K562 (cell line): ENCODE results near the gene RAI1. TPM values are rescaled to one million over a fixed set of nuclear protein-coding genes. Genes with fewer than 3 reads are reported as not detected.

Experiments
- CBX1 ChIP-seq: sonication (generic); IDR thresholded peaks from 2 replicates; pipeline ENCODE4 v1.6.1; 2016; ENCODE audit warnings: antibody characterized with exemption, low read depth, mild to moderate bottlenecking
- DMBX1 ChIP-seq: fragments of 250-450 bp; sonication (Bioruptor Pico); IDR thresholded peaks from 2 replicates; pipeline ENCODE4 v1.8.0; 2022; ENCODE audit warnings: inconsistent platforms, mild to moderate bottlenecking, moderate library complexity, borderline replicate concordance
- E2F6 ChIP-seq, 2 experiments: IDR thresholded peaks; 2 replicates each; pipeline ENCODE4 v1.6.1; 2011; ENCODE audit warnings: borderline replicate concordance in 1 of 2, control low read depth in 1 of 2, low read depth in 1 of 2, low read length in 1 of 2, mild to moderate bottlenecking in 1 of 2, mixed read lengths in 1 of 2, moderate library complexity in 1 of 2; ENCODE audit not compliant: insufficient read depth in 1 of 2, insufficient read length in 1 of 2, poor library complexity in 1 of 2, severe bottlenecking in 1 of 2; ENCODE audit errors: extremely low read depth in 1 of 2
- KDM2B ChIP-seq: fragments of 250-450 bp; sonication (Bioruptor Pico); IDR thresholded peaks from 2 replicates; pipeline ENCODE4 v1.8.0; 2021; ENCODE audit warnings: mild to moderate bottlenecking, moderate library complexity
- MIER1 ChIP-seq: fragments of 450-650 bp; IDR thresholded peaks from 2 replicates; pipeline ENCODE4 v1.6.1; 2016; ENCODE audit warnings: antibody characterized with exemption, mild to moderate bottlenecking, low read depth
- NCOA6 ChIP-seq: fragments of 450-650 bp; IDR thresholded peaks from 2 replicates; pipeline ENCODE4 v1.6.1; 2017; ENCODE audit warnings: mild to moderate bottlenecking
- PPARD ChIP-seq: fragments of 250-450 bp; sonication (Bioruptor Pico); IDR thresholded peaks from 2 replicates; pipeline ENCODE4 v1.8.0; 2022; ENCODE audit warnings: inconsistent platforms, mild to moderate bottlenecking, moderate library complexity
- RAD51 ChIP-seq: fragments of 450-650 bp; IDR thresholded peaks from 2 replicates; pipeline ENCODE4 v1.7.1; 2016; ENCODE audit warnings: low read depth, mild to moderate bottlenecking, borderline replicate concordance
- ZNF436 ChIP-seq: fragments of 250-450, 450-650 bp; sonication (Bioruptor Pico); formaldehyde crosslinking; IDR thresholded peaks from 2 replicates; pipeline ENCODE4 v1.7.0; 2020; ENCODE audit warnings: mild to moderate bottlenecking
- polyA plus RNA-seq, 8 experiments: library from polyadenylated mRNA; depleted of rRNA in 4 of 8; stranded (reverse) in 5 of 8; unstranded in 3 of 8; fragments of >200 nt; fragmentation: Nextera tagmentation in 2 of 8; fragmentation: Illumina TruSeq in 1 of 8; extraction: Ambion mirVana in 2 of 8; extraction: Trizol in 1 of 8; gene quantifications; 2 replicates each; pipeline versions ENCODE4 v1.2.1 to v1.2.3, GENCODE V29; 2011 to 2014; ENCODE audit warnings: inconsistent platforms in 1 of 8, missing spikeins in 1 of 8
- total RNA-seq, 7 experiments: library from RNA; depleted of rRNA in 6 of 7; stranded (reverse); fragments of >200 nt in 6 of 7; fragmentation: Illumina TruSeq in 2 of 7; extraction: Trizol in 2 of 7; gene quantifications; 2 replicates each; pipeline versions ENCODE4 v1.2.1 to v1.2.3, GENCODE V29; 2011 to 2021; ENCODE audit warnings: low replicate concordance in 1 of 7
- TF ChIP-seq, protein P1 (sequence below): fragments of 450-650 bp; IDR thresholded peaks from 2 replicates; pipeline ENCODE4 v1.6.1; 2016; ENCODE audit warnings: mild to moderate bottlenecking, moderate library complexity
- TF ChIP-seq, protein P2 (sequence below): fragments of 450-650 bp; formaldehyde crosslinking; IDR thresholded peaks from 2 replicates; pipeline ENCODE4 v1.4.0; 2020; ENCODE audit warnings: mild to moderate bottlenecking, moderate library complexity

Gene RAI1
- total and polyA plus RNA-seq, 9 of the 15 experiments (the other 6 are each of a cell fraction or from before 2014, with no cell fraction given) = 0.68 to 19.9 (median 5.5) TPM

DNA sequence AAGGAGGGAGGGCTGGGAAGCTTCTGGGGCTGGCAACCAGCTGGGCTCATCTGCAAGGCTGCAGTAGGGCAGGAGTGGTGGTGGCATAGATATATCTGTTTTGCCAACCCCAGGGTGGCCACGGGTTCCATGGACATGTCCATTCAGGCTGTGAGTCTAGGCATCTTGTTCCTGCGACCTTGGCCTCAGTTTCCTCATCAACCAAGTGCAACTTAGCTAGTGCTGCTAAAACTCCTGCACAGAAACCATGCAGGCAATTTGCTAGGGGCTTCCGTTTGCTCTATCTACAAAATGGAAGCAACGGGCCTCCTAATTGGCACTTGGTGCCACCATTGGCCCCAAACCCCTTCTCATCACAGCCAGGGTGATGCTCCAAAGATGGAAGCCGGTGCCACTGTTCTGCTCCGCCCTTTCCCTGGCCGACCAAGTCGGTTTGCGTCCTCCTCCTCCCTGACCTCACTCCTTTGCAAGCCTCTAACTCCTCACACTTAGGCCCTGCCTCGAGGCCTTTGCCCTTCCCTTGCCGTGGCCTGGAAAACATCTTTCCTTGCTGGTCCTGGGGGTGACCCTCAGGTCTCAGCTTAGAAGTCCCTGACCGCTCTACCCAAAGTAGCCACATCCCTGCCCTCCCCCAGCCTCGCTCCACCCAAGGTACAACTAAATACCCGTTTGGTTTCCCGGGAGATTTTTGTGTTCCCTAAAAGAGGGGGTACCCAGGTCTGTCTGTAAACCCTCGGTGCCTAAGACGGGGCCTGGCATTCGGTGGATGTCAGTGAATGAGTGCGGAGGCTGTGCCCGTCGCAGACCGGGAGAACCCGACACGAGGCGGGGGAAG is 154.4 kb downstream of the RAI1 start (continued):
- TF ChIP-seq, protein P1, sequence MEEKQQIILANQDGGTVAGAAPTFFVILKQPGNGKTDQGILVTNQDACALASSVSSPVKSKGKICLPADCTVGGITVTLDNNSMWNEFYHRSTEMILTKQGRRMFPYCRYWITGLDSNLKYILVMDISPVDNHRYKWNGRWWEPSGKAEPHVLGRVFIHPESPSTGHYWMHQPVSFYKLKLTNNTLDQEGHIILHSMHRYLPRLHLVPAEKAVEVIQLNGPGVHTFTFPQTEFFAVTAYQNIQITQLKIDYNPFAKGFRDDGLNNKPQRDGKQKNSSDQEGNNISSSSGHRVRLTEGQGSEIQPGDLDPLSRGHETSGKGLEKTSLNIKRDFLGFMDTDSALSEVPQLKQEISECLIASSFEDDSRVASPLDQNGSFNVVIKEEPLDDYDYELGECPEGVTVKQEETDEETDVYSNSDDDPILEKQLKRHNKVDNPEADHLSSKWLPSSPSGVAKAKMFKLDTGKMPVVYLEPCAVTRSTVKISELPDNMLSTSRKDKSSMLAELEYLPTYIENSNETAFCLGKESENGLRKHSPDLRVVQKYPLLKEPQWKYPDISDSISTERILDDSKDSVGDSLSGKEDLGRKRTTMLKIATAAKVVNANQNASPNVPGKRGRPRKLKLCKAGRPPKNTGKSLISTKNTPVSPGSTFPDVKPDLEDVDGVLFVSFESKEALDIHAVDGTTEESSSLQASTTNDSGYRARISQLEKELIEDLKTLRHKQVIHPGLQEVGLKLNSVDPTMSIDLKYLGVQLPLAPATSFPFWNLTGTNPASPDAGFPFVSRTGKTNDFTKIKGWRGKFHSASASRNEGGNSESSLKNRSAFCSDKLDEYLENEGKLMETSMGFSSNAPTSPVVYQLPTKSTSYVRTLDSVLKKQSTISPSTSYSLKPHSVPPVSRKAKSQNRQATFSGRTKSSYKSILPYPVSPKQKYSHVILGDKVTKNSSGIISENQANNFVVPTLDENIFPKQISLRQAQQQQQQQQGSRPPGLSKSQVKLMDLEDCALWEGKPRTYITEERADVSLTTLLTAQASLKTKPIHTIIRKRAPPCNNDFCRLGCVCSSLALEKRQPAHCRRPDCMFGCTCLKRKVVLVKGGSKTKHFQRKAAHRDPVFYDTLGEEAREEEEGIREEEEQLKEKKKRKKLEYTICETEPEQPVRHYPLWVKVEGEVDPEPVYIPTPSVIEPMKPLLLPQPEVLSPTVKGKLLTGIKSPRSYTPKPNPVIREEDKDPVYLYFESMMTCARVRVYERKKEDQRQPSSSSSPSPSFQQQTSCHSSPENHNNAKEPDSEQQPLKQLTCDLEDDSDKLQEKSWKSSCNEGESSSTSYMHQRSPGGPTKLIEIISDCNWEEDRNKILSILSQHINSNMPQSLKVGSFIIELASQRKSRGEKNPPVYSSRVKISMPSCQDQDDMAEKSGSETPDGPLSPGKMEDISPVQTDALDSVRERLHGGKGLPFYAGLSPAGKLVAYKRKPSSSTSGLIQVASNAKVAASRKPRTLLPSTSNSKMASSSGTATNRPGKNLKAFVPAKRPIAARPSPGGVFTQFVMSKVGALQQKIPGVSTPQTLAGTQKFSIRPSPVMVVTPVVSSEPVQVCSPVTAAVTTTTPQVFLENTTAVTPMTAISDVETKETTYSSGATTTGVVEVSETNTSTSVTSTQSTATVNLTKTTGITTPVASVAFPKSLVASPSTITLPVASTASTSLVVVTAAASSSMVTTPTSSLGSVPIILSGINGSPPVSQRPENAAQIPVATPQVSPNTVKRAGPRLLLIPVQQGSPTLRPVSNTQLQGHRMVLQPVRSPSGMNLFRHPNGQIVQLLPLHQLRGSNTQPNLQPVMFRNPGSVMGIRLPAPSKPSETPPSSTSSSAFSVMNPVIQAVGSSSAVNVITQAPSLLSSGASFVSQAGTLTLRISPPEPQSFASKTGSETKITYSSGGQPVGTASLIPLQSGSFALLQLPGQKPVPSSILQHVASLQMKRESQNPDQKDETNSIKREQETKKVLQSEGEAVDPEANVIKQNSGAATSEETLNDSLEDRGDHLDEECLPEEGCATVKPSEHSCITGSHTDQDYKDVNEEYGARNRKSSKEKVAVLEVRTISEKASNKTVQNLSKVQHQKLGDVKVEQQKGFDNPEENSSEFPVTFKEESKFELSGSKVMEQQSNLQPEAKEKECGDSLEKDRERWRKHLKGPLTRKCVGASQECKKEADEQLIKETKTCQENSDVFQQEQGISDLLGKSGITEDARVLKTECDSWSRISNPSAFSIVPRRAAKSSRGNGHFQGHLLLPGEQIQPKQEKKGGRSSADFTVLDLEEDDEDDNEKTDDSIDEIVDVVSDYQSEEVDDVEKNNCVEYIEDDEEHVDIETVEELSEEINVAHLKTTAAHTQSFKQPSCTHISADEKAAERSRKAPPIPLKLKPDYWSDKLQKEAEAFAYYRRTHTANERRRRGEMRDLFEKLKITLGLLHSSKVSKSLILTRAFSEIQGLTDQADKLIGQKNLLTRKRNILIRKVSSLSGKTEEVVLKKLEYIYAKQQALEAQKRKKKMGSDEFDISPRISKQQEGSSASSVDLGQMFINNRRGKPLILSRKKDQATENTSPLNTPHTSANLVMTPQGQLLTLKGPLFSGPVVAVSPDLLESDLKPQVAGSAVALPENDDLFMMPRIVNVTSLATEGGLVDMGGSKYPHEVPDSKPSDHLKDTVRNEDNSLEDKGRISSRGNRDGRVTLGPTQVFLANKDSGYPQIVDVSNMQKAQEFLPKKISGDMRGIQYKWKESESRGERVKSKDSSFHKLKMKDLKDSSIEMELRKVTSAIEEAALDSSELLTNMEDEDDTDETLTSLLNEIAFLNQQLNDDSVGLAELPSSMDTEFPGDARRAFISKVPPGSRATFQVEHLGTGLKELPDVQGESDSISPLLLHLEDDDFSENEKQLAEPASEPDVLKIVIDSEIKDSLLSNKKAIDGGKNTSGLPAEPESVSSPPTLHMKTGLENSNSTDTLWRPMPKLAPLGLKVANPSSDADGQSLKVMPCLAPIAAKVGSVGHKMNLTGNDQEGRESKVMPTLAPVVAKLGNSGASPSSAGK = peak; percentile 97
- TF ChIP-seq E2F6 (IDR thresholded peaks at IDR 0.05; ENCODE audit: borderline replicate concordance in 1 of 2, extremely low read depth in 1 of 2, insufficient read depth in 1 of 2, insufficient read length in 1 of 2, low read depth in 1 of 2, low read length in 1 of 2, poor library complexity in 1 of 2, severe bottlenecking in 1 of 2) = peak in 1 of 2 experiments; percentile 93
- no peak for TF ChIP-seq CBX1
- TF ChIP-seq PPARD (CRISPR knock-in tag) = no peak
- peak; percentile 64; the same call in 1 of the 2 replicates for TF ChIP-seq DMBX1 (CRISPR knock-in tag)
- TF ChIP-seq MIER1 = 0 out of 2 replicates have a peak, but pooled peaks have one; percentile 62
- no peak for TF ChIP-seq RAD51
- no peak for TF ChIP-seq ZNF436 (CRISPR knock-in tag)
- no peak for TF ChIP-seq NCOA6
- TF ChIP-seq KDM2B = no peak
- TF ChIP-seq, protein P2, sequence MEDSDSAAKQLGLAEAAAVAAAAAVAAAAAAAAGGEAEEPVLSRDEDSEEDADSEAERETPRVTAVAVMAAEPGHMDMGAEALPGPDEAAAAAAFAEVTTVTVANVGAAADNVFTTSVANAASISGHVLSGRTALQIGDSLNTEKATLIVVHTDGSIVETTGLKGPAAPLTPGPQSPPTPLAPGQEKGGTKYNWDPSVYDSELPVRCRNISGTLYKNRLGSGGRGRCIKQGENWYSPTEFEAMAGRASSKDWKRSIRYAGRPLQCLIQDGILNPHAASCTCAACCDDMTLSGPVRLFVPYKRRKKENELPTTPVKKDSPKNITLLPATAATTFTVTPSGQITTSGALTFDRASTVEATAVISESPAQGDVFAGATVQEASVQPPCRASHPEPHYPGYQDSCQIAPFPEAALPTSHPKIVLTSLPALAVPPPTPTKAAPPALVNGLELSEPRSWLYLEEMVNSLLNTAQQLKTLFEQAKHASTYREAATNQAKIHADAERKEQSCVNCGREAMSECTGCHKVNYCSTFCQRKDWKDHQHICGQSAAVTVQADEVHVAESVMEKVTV (CRISPR knock-in tag) = no peak
